Activated CD4-positive, alpha-beta T cell treated with anti-CD3 and anti-CD28 coated beads, Interleukin-2, amount 50 U/mL, for 1 hour (primary cell): ENCODE data around the gene ELOVL6.
A peak's percentile ranks its signal among the peaks of the same experiment; 100 is the strongest.
"Not testable (repeated sequence)": the region's sequence is repeated elsewhere in the genome, so short reads cannot be mapped to it uniquely, and the experiment has no call there.

Source experiments
- DNase-seq: peaks from one replicate; pipeline ENCODE4 v3.0.0-alpha.2; 2020

ELOVL6 gene

GRCh38 chr4:110064934-110065333 lies 133.5 kb downstream of the ELOVL6 start:
- DNase-seq = no peak

GRCh38 chr4:110064295-110064694 lies 134.1 kb downstream of the ELOVL6 start:
- no peak for DNase-seq

GRCh38 chr4:110062166-110062565 lies 136.2 kb downstream of the ELOVL6 start:
- no peak for DNase-seq

- DNase-seq = no peak
Measured at GRCh38 chr4:110061076-110061475, 137.3 kb downstream of the ELOVL6 start.

GRCh38 chr4:110059556-110060191 lies 138.7 kb downstream of the ELOVL6 start:
- DNase-seq = no peak

- no peak for DNase-seq
Measured at GRCh38 chr4:110058677-110059076, 139.7 kb downstream of the ELOVL6 start.

- no peak for DNase-seq
Measured at GRCh38 chr4:110055158-110055768, 143.2 kb downstream of the ELOVL6 start.

GRCh38 chr4:110049951-110050925 lies 148.2 kb downstream of the ELOVL6 start:
- peak; percentile 46 for DNase-seq

GRCh38 chr4:110046588-110047049 lies 151.8 kb downstream of the ELOVL6 start:
- DNase-seq = no peak

- DNase-seq = no peak
Measured at GRCh38 chr4:110042545-110043517, 155.6 kb downstream of the ELOVL6 start.

GRCh38 chr4:110041735-110042134 lies 156.7 kb downstream of the ELOVL6 start:
- no peak for DNase-seq

- not testable (repeated sequence) for DNase-seq
Measured at GRCh38 chr4:110039164-110039563, 159.3 kb downstream of the ELOVL6 start.

GRCh38 chr4:110034026-110034393 lies 164.4 kb downstream of the ELOVL6 start:
- DNase-seq = no peak

- DNase-seq = no peak
Measured at GRCh38 chr4:110033355-110034025, 164.9 kb downstream of the ELOVL6 start.

- DNase-seq = no peak
Measured at GRCh38 chr4:110032603-110033002, 165.8 kb downstream of the ELOVL6 start.

GRCh38 chr4:110025718-110026117 lies 172.7 kb downstream of the ELOVL6 start:
- DNase-seq = no peak

- no peak for DNase-seq
Measured at GRCh38 chr4:110025056-110025455, 173.4 kb downstream of the ELOVL6 start.

- no peak for DNase-seq
Measured at GRCh38 chr4:110022457-110022856, 176.0 kb downstream of the ELOVL6 start.

GRCh38 chr4:110020646-110021443 lies 177.6 kb downstream of the ELOVL6 start:
- DNase-seq = no peak

- no peak for DNase-seq
Measured at GRCh38 chr4:110020139-110020538, 178.3 kb downstream of the ELOVL6 start.

- no peak for DNase-seq
Measured at GRCh38 chr4:110019153-110019552, 179.3 kb downstream of the ELOVL6 start.
